SK-N-SH (cell line): Measurements from ENCODE around the gene PDE9A. TPM values are rescaled to one million over a fixed set of nuclear protein-coding genes. Genes with fewer than 3 reads are reported as not detected.
A peak's percentile ranks its signal among the peaks of the same experiment; 100 is the strongest.

Source experiments
- CTCF ChIA-PET: fragments of 300-600, 350-600 bp; formaldehyde crosslinking; extraction: SDS; loops from one replicate; lab custom pipeline; 2021; lab: Yijun Ruan, JAX
- POLR2A ChIA-PET: fragments of 350-600 bp; sonication (Branson Sonifier 250); formaldehyde crosslinking; extraction: SDS; loops from one replicate; lab custom pipeline; 2020; ENCODE audit warnings: antibody characterized with exemption, inconsistent platforms; lab: Yijun Ruan, JAX
- DNase-seq: peaks from one replicate; pipeline ENCODE4 v3.0.0; 2012
- H2AFZ ChIP-seq: fragments of 200-600 bp; sonication (generic); 2 replicates; pipeline ENCODE4 v1.8.1; 2016; ENCODE audit warnings: antibody characterized with exemption, mild to moderate bottlenecking, low read depth
- H3F3A ChIP-seq: fragments of 200-600 bp; sonication (generic); replicated peaks from 2 replicates; pipeline ENCODE3; 2016; ENCODE audit warnings: antibody characterized with exemption, mild to moderate bottlenecking; ENCODE audit not compliant: insufficient read depth
- H3K27ac ChIP-seq, 2 experiments: fragments of 200-500 bp in 1 of 2; fragments of 200-600 bp in 1 of 2; sonication (Bioruptor generic) in 1 of 2; sonication (generic), shearing (Covaris generic) in 1 of 2; 2 replicates each; pipeline versions ENCODE4 v1.5.1 to v1.6.1; 2014 to 2016; ENCODE audit warnings: low read depth in 2 of 2, inconsistent platforms in 1 of 2, low read length in 1 of 2, mild to moderate bottlenecking in 1 of 2, mixed read lengths in 1 of 2
- H3K27me3 ChIP-seq: fragments of 200-600 bp; sonication (generic), shearing (Covaris generic); 2 replicates; pipeline ENCODE4 v1.6.1; 2016; ENCODE audit warnings: mixed run types; ENCODE audit not compliant: insufficient read depth
- H3K36me3 ChIP-seq, 2 experiments: fragments of 200-500 bp in 1 of 2; fragments of 200-600 bp in 1 of 2; sonication (Bioruptor generic) in 1 of 2; sonication (generic) in 1 of 2; replicated peaks in 1 of 2; 2 replicates each; pipeline versions ENCODE3 to v1.5.1; 2014 to 2016; ENCODE audit warnings: low read length in 1 of 2, mild to moderate bottlenecking in 1 of 2; ENCODE audit not compliant: insufficient read depth in 2 of 2, control insufficient read depth in 1 of 2
- H3K4me1 ChIP-seq, 2 experiments: fragments of 200-500 bp in 1 of 2; fragments of 200-600 bp in 1 of 2; sonication (Bioruptor generic) in 1 of 2; sonication (generic), shearing (Covaris generic) in 1 of 2; 2 replicates each; pipeline versions ENCODE4 v1.5.1 to v1.6.1; 2014 to 2016; ENCODE audit warnings: low read depth in 1 of 2, low read length in 1 of 2, mixed run types in 1 of 2; ENCODE audit not compliant: insufficient read depth in 2 of 2, control insufficient read depth in 1 of 2
- H3K4me2 ChIP-seq: fragments of 200-600 bp; sonication (generic), shearing (Covaris generic); 2 replicates; pipeline ENCODE4 v1.6.1; 2017; ENCODE audit warnings: mixed run types
- H3K4me3 ChIP-seq, 2 experiments: fragments of 200-500 bp in 1 of 2; fragments of 200-600 bp in 1 of 2; sonication (Bioruptor generic) in 1 of 2; sonication (generic), shearing (Covaris generic) in 1 of 2; 2 replicates each; pipeline versions ENCODE4 v1.5.1 to v1.8.1; 2014 to 2016; ENCODE audit warnings: low read depth in 2 of 2, inconsistent platforms in 1 of 2, low read length in 1 of 2, mild to moderate bottlenecking in 1 of 2, mixed read lengths in 1 of 2, moderate library complexity in 1 of 2
- H3K79me2 ChIP-seq: fragments of 200-600 bp; sonication (generic); 2 replicates; pipeline ENCODE4 v1.8.1; 2017; ENCODE audit warnings: mild to moderate bottlenecking; ENCODE audit not compliant: insufficient read depth
- H3K9ac ChIP-seq: fragments of 200-600 bp; sonication (generic); 2 replicates; pipeline ENCODE4 v1.6.1; 2017; ENCODE audit warnings: mixed run types
- H3K9me2 ChIP-seq: fragments of 200-600 bp; sonication (generic); 2 replicates; pipeline ENCODE4 v1.6.1; 2017; ENCODE audit warnings: mixed run types
- H3K9me3 ChIP-seq: fragments of 200-600 bp; sonication (generic); 2 replicates; pipeline ENCODE4 v1.6.1; 2017; ENCODE audit warnings: mixed run types, mild to moderate bottlenecking, moderate library complexity
- H4K20me1 ChIP-seq: fragments of 200-600 bp; sonication (generic); 2 replicates; pipeline ENCODE4 v1.6.1; 2017; ENCODE audit warnings: mild to moderate bottlenecking, mixed run types; ENCODE audit not compliant: insufficient read depth
- CHD2 ChIP-seq: fragments of 150-350 bp; IDR thresholded peaks from 2 replicates; pipeline ENCODE4 v1.6.1; 2018; ENCODE audit warnings: low read length; ENCODE audit not compliant: partially characterized antibody
- EP300 ChIP-seq, 2 experiments: IDR thresholded peaks; 2 replicates each; pipeline versions ENCODE4 v1.4.0 to v1.6.1; 2012; ENCODE audit warnings: borderline replicate concordance in 1 of 2, low read depth in 1 of 2, low read length in 1 of 2
- FOSL2 ChIP-seq: IDR thresholded peaks from 2 replicates; pipeline ENCODE4 v1.4.0; 2012; ENCODE audit warnings: low read depth, mild to moderate bottlenecking, moderate library complexity, borderline replicate concordance
- FOXM1 ChIP-seq: IDR thresholded peaks from 2 replicates; pipeline ENCODE4 v1.4.0; 2012; ENCODE audit warnings: low read depth, mild to moderate bottlenecking
- GABPA ChIP-seq: IDR thresholded peaks from 2 replicates; pipeline ENCODE4 v1.4.0; 2012; ENCODE audit warnings: low read depth, mild to moderate bottlenecking
- JUND ChIP-seq: IDR thresholded peaks from 2 replicates; pipeline ENCODE4 v1.4.0; 2012
- NFIC ChIP-seq: IDR thresholded peaks from 2 replicates; pipeline ENCODE4 v1.4.0; 2012; ENCODE audit warnings: borderline replicate concordance
- NRF1 ChIP-seq: IDR thresholded peaks from 2 replicates; pipeline ENCODE4 v1.6.1; 2012; ENCODE audit warnings: low read depth, mild to moderate bottlenecking, low read length
- POLR2AphosphoS5 ChIP-seq: IDR thresholded peaks from 2 replicates; pipeline ENCODE4 v1.6.1; 2012; ENCODE audit warnings: low read depth, low read length
- RAD21 ChIP-seq: IDR thresholded peaks from 2 replicates; pipeline ENCODE4 v1.6.1; 2012; ENCODE audit warnings: mild to moderate bottlenecking, low read length
- TAF1 ChIP-seq: IDR thresholded peaks from 2 replicates; pipeline ENCODE4 v1.6.1; 2012; ENCODE audit warnings: low read depth, mild to moderate bottlenecking, low read length, moderate library complexity, borderline replicate concordance
- TEAD4 ChIP-seq: IDR thresholded peaks from 2 replicates; pipeline ENCODE4 v1.4.0; 2012; ENCODE audit warnings: mild to moderate bottlenecking, borderline replicate concordance; ENCODE audit not compliant: insufficient read depth
- YY1 ChIP-seq: IDR thresholded peaks from 2 replicates; pipeline ENCODE4 v1.4.0; 2012; ENCODE audit warnings: low read depth, mild to moderate bottlenecking
- WGBS: methylation state at CpG from one replicate; pipeline ENCODE4 v1.1.6; 2017; ENCODE audit warnings: low lambda C conversion rate; 5-methylcytosine and 5-hydroxymethylcytosine counted together
- polyA plus RNA-seq, 3 experiments: library from polyadenylated mRNA; depleted of rRNA; stranded (reverse); fragments of >200 nt; gene quantifications; 2 replicates each; pipeline ENCODE4 v1.2.3, GENCODE V29; 2012
- TF ChIP-seq, protein P1 (sequence below): fragments of 150-350 bp; IDR thresholded peaks from 2 replicates; pipeline ENCODE4 v1.6.1; 2017; ENCODE audit warnings: antibody characterized with exemption, low read length, low read depth, borderline replicate concordance
- TF ChIP-seq, protein P2 (sequence below): fragments of 200-600 bp; sonication (generic); IDR thresholded peaks from 2 replicates; pipeline ENCODE4 v1.6.1; 2017; ENCODE audit warnings: antibody characterized with exemption, mild to moderate bottlenecking, moderate library complexity
- TF ChIP-seq, protein P3 (sequence below): IDR thresholded peaks from 2 replicates; pipeline ENCODE4 v1.4.0; 2012; ENCODE audit warnings: low read depth, borderline replicate concordance

The PDE9A gene
- polyA plus RNA-seq, 1 of the 3 experiments (the other 2 are of a cell fraction), result 0.28 TPM

GRCh38 chr21:42784896-42785451, 131.6 kb downstream of the PDE9A start:
- Histone ChIP-seq H2AFZ (no peak overlapping the region), H3K4me1 (peaks cover 0 to 26% of the 10 kb centered on the region in 2 experiments; a peak in 1 of 4 replicates), H3K27me3 (no peaks in the 10 kb centered on the region; the same call in 1 of the 2 replicates), H3K79me2 (no peaks in the 10 kb centered on the region), H3K4me2 (no peak overlapping the region), H3F3A (no peaks in the 10 kb centered on the region), H3K9ac (no peak overlapping the region), H3K27ac (no peak overlapping the region), H3K9me3 (no peaks in the 10 kb centered on the region), H3K4me3 (no peak overlapping the region), H3K9me2 (no peaks in the 10 kb centered on the region)
- CTCF ChIA-PET, result no interaction called here
- DNase-seq, result peak; percentile 32
- TF ChIP-seq NFIC, result no peak
- no peak for TF ChIP-seq NRF1
- TF ChIP-seq TEAD4, result no peak
- no peak for TF ChIP-seq JUND
- no peak for TF ChIP-seq FOSL2
- no peak for TF ChIP-seq EP300 (IDR thresholded peaks at IDR 0.05; ENCODE audit: borderline replicate concordance in 1 of 2, low read depth in 1 of 2, low read length in 1 of 2)
- no peak for TF ChIP-seq TAF1
- no peak for TF ChIP-seq YY1
- TF ChIP-seq CHD2, result no peak
- TF ChIP-seq, protein P1, sequence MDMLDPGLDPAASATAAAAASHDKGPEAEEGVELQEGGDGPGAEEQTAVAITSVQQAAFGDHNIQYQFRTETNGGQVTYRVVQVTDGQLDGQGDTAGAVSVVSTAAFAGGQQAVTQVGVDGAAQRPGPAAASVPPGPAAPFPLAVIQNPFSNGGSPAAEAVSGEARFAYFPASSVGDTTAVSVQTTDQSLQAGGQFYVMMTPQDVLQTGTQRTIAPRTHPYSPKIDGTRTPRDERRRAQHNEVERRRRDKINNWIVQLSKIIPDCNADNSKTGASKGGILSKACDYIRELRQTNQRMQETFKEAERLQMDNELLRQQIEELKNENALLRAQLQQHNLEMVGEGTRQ, result no peak
- TF ChIP-seq GABPA, result no peak
- TF ChIP-seq, protein P2, sequence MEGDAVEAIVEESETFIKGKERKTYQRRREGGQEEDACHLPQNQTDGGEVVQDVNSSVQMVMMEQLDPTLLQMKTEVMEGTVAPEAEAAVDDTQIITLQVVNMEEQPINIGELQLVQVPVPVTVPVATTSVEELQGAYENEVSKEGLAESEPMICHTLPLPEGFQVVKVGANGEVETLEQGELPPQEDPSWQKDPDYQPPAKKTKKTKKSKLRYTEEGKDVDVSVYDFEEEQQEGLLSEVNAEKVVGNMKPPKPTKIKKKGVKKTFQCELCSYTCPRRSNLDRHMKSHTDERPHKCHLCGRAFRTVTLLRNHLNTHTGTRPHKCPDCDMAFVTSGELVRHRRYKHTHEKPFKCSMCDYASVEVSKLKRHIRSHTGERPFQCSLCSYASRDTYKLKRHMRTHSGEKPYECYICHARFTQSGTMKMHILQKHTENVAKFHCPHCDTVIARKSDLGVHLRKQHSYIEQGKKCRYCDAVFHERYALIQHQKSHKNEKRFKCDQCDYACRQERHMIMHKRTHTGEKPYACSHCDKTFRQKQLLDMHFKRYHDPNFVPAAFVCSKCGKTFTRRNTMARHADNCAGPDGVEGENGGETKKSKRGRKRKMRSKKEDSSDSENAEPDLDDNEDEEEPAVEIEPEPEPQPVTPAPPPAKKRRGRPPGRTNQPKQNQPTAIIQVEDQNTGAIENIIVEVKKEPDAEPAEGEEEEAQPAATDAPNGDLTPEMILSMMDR, result no peak
- TF ChIP-seq POLR2AphosphoS5, result no peak
- TF ChIP-seq, protein P3, sequence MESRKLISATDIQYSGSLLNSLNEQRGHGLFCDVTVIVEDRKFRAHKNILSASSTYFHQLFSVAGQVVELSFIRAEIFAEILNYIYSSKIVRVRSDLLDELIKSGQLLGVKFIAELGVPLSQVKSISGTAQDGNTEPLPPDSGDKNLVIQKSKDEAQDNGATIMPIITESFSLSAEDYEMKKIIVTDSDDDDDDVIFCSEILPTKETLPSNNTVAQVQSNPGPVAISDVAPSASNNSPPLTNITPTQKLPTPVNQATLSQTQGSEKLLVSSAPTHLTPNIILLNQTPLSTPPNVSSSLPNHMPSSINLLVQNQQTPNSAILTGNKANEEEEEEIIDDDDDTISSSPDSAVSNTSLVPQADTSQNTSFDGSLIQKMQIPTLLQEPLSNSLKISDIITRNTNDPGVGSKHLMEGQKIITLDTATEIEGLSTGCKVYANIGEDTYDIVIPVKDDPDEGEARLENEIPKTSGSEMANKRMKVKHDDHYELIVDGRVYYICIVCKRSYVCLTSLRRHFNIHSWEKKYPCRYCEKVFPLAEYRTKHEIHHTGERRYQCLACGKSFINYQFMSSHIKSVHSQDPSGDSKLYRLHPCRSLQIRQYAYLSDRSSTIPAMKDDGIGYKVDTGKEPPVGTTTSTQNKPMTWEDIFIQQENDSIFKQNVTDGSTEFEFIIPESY, result no peak
- TF ChIP-seq RAD21, result no peak
- no peak for TF ChIP-seq FOXM1
- TF ChIP-seq, all 33 proteins: peak for 0
- Histone ChIP-seq H3K36me3 (no peaks in the 10 kb centered on the region), H4K20me1 (no peaks in the 10 kb centered on the region)
- 75% methylated on average over 11 of the region's 17 CpGs for WGBS
- POLR2A ChIA-PET, result no interaction called here
